ENCODE results near the gene VEPH1.

VEPH1 gene

DNA sequence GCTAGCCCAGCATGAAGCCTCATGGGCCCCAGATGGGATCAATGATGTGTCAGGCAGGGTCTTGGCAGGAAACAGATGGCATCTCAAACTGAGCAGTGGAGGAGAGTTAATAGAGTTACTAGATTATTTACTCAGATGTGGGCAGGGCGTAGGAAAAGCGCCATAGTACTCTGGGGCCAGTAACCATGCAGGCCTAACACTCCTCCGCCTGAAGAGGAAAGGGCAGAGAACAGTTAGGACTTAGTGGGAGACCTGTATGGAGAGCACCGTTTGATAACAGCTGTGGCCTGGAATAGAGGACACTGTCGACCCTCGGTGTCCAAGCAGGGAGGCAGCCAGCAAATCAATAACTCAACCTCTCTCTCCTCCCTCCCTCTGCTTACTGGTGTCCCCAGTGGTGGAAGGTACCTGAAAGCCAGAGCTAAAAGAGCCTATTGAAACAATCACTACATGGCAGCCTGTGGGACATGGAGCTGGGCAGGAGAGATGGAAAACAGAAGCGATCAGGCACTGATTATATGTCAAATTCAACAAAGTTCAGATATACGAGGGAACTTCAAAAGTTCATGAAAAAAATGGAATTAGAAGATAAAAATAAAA is 231.8 kb downstream of the VEPH1 start:
- no peak for DNase-seq (ENCODE audit: low read depth in 1 of 2, low spot score in 1 of 2)

DNA sequence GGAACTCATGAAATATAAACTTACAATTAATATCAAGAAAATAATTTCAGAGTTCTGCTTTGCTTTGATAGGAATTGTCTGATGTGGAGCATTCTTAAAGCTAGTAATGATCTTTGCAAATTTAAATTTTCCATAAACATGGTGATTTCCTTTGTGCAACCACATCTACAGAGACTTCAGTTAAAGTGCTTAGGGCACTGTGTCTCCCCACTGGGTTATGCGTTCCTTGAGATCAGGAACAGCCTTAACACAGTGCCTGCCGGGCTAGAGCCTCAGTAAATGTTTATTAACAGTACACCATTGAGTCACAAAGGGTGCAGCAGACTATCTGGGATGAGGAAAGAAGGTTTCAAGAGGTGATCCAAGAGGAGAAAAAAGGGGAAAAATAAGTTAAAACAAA is 235.2 kb downstream of the VEPH1 start:
- DNase-seq (ENCODE audit: low read depth in 1 of 2, low spot score in 1 of 2) = no peak

DNA sequence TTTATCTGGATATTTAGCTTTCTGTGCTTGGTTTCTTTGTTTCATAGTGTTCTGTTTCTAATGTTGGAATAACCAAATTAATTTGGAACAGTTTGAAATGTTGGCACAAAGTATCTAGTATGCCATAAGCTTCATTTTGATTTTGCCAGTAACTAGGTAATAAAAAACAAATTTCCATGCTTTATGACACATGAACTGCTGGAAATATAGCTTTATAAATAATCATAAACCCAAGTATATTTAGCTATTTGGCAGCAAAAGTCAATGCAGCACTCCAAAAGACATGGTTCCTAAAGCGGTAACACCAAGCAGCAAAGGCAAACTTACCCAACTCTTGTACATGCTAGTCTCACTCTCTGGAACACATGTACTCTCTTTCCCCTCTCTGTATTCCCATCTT is 237.3 kb downstream of the VEPH1 start:
- DNase-seq (ENCODE audit: low read depth in 1 of 2, low spot score in 1 of 2) = no peak

DNA sequence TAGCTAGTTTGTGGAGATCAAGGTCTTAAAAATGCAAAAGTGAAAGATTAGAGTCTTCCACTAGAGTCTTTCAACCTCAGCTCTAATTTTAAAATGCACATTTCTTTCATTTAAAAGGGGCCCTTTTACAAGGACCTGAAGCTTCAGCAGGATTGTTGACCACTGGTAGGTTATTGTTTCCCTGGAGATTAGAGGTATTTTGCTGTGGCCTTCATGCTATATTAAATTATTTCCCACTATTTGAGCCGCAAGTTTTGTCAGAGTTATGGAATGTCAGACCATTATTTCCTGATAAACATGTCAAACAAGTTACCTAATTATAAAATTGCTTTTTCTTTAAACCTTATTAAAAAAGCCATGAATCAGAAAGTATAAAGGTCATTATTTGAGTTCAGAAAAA is 240.2 kb downstream of the VEPH1 start:
- DNase-seq (ENCODE audit: low read depth in 1 of 2, low spot score in 1 of 2) = no peak

DNA sequence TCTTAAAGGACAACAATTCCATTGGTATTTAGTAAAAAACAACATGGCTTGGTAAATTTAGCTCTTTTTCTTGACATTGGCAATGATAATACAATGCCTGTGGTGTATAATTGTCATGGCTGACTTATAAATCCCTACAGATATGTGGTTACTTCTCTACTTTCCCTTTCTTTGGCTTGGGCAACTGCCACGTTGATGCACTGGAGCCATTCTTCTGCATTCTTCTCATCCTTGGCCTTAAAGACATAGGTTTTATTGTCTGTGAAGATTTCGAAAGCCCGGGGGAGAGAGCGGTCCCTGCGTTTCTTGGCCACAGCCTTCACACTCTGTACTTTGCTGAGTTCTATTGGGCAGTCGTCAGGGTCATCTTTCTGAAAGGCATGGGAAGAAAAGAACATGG is 242.2 kb downstream of the VEPH1 start:
- DNase-seq (ENCODE audit: low read depth in 1 of 2, low spot score in 1 of 2) = no peak

DNA sequence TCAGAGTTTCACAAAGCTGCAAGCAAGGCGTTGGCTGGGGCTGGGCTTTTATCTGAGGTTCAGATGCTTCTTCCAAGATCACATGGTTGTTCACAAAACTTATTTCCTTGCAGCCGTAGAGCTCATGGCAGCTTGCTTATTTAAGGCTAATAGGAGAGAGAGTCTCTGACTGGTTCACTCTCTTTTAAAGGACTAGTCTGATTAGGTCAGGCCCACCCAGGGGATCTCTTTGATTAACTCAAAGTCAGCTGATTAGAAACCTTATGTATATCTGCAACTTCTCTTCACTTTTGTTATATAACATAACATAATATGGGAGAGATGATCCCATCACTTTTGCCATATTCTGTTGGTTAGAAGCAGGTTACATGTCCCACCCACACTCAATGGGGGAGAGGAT is 243.4 kb downstream of the VEPH1 start:
- no peak for DNase-seq (ENCODE audit: low read depth in 1 of 2, low spot score in 1 of 2)

DNA sequence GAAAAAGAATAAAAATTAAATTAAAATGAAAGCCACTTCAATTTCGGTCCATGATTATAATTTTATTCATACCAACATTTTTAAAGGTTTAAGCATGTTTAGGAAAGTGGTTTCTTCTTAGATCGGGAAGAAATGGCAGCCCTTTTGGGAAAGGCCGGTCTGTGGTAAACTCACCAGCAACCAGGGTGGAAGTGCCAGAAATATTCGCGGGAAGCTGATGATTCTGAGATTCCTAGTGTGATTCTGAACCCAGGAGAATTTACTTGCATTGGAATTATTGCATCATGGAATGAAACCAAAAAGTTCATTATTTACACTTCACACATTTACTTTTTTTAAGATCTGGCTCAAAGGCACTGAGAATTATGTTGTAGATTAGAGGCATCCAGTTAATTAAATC is 246.1 kb downstream of the VEPH1 start:
- no peak for DNase-seq (ENCODE audit: low read depth in 1 of 2, low spot score in 1 of 2)

DNA sequence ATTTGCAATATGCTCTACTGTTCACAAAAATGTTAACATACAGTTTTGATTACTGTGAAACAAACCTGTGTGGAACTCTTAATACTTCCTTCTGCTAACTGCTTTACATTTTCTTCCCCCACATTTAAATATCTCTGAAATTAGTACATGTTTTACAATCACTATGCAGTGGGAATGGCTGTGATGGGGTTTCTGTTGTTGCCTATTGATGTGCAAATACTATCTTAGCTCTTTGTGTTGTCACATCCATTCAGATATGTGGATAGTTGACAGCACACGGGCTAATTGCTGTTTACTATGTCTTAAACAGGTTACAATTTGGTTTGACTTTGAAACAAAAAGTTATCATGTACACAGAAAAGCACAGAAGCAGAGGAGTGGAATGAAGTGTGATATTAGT is 247.4 kb downstream of the VEPH1 start:
- DNase-seq (ENCODE audit: low read depth in 1 of 2, low spot score in 1 of 2) = no peak

DNA sequence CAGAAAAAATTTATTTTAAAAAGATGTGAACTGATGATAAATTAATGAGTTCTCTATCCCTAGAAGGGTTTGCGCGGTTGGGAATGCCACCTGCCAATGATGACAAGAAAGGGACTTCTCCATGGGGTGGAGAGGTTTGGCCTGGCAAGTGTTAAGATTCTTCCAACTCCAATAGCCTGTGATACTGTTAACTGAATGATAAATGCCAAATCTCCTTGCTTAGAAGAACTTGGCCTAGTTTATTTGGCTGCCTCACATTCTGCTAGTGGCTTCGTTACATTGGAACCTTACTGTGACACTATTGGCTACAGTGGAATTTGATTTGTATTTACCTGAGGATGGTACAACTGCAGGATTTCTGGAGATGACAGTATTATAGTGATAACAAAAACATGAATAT is 251.5 kb downstream of the VEPH1 start:
- no peak for DNase-seq (ENCODE audit: low read depth in 1 of 2, low spot score in 1 of 2)

DNA sequence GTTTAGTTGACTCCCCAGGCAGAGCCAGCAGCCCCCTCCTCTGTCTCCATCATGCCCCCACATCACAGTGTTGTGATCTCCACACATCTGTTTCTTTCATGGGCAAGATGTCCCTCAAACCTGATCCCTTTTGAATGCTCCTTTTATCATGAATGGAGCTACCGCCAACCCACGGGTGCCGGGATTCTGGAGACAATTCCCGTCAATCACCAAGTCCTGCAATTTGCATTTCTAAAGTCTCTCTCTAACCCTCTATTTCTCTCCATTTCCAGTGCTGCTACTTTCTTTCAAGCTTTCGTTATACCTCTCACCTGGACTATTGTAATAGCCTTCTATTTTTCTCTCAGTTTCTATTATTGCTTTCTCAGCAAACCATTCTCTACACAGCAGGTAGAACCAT is 253.6 kb downstream of the VEPH1 start:
- DNase-seq (ENCODE audit: low read depth in 1 of 2, low spot score in 1 of 2) = no peak

DNA sequence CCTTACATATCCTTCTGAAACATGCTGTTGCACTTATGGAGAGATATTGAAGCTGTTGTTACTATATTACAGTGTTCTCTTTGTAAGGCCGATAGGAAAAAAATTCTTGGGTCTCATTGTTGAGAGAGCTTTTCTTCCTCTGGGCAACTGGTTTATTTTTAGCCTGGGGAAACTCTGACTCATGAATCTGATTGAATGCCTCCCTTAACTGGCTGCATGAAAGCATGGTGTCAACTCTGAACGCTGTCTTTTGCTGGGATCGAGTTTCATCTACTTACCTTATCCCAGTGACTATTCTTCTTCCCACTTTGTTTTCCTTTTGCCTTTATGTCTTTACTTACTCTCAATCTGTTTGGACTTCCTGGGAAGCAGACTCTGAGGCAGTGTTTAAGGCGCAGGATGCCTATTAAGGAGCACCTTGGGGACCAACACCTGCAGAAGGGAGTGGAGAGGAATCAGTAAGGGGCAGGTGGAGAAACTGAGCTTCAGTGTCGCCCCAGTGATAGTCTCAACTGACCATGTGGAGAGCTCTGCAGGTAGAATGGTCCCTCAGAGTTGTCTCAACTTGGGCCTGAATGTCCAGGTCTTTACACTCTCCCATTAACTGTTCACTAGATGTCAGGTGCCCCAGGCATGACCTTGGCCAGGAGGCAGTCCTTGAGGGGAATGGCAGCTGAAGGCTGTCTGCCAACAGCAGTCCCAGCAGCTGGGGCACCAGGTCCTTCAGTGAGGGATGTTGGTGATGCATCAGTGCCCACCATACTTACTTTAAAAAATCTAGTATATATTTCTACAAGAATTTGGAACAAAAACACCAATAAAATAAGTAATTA is 254.4 kb downstream of the VEPH1 start:
- no peak for DNase-seq (ENCODE audit: low read depth in 1 of 2, low spot score in 1 of 2)

DNA sequence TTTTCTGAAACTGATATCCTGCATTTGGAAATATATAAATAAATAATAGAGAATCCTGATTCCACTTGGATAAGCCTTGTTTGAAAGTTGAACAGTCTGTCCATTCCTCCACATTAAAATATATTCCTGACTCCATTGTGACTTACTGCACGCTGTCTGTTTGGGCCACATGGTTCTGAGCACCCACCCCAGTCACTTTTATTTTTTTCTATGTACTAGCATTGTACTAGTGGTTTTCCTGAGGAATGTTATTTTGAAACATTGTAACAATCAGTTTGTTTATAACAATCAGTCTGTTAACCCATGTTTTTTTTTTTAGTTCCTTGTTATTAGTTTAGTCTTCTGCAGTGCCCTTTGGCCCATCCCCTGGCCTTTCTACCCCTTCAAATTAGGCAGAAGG is 255.8 kb downstream of the VEPH1 start:
- no peak for DNase-seq (ENCODE audit: low read depth in 1 of 2, low spot score in 1 of 2)

DNA sequence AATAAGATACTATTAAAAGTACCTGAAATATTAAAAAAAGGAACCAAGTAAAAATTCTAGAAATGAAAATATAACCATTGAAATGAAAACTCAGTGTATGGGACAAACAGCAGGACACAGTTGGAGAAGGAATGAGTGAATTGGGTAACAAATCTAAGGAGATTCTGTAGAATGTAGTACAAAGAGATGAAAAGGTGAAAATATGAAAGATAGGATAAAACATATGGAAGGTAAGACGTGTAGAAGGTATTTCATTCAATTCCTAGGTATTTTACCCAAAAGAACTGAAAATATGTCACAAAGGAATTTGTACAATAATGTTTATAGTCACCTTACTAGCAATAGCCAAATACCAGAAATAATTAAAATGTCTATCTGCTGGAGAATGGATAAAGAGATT is 260.4 kb downstream of the VEPH1 start:
- no peak for DNase-seq (ENCODE audit: low read depth in 1 of 2, low spot score in 1 of 2)

DNA sequence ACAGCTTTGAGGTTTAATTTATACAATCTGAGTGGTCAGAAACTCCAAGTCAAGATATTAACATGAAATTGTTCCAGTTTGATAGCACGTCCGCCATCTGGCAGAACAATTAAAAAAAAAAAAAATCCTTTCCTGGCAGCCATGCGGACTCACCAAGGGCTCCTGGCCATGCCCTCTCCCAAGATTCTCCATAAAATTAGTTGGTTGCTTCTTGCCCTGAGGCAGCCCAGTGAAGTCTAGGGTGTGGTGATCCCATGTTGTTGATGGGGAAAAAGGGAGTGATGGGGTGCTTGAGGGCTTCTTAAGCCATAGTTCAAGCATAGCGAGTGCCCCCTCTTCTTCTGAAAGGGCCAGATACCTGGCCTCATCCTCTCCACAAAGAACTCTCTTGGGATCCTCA is 261.6 kb downstream of the VEPH1 start:
- DNase-seq (ENCODE audit: low read depth in 1 of 2, low spot score in 1 of 2) = no peak

DNA sequence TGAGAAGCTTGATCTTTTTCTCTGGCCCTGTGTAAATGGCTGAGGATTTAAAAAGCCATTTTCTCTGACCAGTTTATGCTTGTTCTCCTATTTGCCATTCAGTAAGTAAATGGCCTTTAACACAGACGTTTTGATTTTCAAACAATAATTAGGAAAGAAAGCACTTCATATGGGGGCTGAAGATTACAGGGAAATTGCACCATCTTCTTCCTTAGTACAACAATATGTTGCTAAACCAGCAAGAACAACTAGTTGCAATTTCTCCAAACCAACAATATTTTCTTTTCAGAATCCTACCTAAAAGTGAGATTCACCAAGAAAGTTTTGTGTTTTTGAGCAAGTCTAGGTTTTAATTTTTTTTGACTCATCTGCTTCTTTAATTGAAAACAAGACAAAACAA is 262.8 kb downstream of the VEPH1 start:
- DNase-seq (ENCODE audit: low read depth in 1 of 2, low spot score in 1 of 2) = no peak

DNA sequence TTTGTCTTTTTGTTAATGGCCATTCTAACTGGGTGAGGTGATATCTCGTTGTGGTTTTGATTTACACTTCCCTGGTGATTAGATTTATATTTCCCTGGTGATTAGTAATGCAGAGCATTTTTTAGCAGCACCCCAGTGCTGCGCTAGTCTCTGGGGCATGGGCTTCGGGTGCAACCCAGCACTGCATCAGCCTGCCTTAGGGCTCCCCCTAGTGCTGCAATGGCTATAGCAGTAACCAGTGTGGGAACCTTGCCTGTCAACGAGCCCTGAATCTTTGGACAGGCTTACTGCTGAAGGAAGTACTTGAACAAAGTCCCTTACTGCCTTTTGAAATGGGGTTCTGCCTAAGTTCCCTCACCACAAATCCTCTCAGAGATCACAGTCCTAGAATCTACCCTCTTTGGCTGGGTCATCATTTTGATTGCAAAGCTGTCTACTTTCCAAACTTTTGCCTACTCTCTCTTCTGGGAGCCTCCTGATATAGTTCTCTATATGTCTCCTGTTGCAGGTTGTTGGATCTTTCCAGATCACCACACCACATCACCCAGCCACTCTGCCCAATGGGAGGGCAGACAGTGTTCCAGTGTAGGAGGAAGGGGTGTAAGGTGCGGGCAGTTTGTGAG is 264.0 kb downstream of the VEPH1 start:
- peak; percentile 23 to 51 for DNase-seq (ENCODE audit: low read depth in 1 of 2, low spot score in 1 of 2)

DNA sequence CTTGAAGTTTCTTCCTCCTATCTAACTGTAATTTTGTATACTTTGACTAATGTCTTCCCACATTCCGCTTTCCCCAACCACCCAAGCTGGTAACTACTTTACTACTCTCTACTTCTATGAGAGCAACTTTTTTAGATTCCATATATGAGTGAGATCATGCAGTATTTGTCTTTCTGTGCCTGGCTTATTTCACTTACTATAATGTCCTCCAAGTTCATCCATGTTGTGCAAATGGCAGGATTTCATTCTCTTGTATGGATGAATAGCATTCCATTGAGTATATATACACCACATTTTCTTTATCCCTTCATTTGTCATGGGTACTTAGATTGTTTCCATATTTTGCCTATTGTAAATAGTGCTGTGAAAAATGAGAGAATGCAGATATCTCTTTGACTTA is 264.8 kb downstream of the VEPH1 start:
- no peak for DNase-seq (ENCODE audit: low read depth in 1 of 2, low spot score in 1 of 2)

DNA sequence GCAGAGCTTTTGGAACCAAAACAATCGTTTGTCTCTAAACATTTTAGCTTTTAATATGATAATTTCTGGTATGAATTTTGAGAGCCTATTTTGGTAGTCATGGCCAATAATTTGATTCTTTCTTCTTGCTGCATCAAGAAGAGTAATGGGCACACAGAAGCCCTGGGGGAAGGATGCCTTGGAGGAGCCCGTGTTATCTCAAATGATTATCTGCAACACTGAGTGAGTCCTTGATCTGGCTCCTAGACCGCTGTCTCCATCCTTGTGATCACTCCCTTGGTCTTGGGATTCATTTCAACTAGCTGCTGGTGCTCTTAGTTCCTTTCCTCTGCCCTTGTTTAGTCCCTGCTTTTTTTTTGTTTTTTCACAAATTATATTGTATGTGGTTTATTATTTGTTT is 265.3 kb downstream of the VEPH1 start:
- DNase-seq (ENCODE audit: low read depth in 1 of 2, low spot score in 1 of 2) = no peak

DNA sequence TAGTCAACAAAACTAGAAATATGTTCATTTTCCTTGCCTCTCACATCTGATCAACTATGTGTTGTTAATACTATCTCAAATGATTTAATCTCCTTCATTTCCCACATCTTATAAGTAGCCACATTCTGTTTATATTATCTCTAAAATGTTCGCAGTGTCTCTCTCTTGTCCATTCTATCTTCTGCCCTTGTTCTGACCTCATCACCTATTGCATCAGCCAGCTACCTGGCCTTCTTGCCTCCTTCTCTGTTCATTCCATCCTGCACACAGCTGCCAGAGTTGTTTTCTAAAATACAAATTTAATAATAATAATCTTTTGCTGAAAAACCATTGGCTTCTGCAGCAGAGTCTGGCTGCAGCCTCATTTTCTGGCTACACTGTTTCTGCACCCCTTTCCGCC is 267.9 kb downstream of the VEPH1 start:
- DNase-seq (ENCODE audit: low read depth in 1 of 2, low spot score in 1 of 2) = no peak

DNA sequence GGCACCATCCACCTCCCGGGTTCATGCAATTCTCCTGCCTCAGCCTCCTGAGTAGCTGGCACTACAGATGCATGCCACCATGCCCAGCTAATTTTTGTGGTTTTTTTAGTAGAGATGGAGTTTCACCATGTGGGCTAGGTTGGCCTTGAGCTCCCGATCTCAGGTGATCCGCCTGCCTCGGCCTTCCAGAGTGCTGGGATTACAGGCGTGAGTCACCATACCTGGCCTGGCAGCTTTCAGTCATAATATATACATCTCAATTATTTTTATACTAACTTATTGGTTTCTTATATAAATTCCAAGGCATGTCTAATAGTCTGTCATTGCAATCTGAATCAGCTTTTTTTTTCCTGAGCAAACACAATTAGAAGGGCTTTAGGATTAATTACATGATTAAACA is 269.3 kb downstream of the VEPH1 start:
- DNase-seq (ENCODE audit: low read depth in 1 of 2, low spot score in 1 of 2) = no peak

DNA sequence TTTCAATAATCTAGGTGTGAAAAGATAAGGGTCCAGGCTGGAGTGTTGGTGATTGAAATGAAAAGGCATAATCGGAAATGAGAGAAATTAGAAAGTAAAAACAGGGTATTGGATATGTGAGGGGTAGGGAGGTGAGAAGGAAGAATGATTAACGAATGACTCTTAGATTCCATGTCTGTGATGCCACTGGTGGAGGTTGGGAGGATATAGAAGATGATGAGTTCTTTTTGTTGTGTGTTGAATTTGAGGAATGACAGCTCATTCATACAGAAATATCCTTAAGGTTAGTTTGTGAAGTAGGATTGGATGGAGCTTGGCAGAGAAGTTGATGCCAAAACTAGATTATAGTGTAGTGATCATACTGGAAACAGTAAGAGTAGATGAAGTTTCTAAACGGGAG is 271.1 kb downstream of the VEPH1 start:
- no peak for DNase-seq (ENCODE audit: low read depth in 1 of 2, low spot score in 1 of 2)

DNA sequence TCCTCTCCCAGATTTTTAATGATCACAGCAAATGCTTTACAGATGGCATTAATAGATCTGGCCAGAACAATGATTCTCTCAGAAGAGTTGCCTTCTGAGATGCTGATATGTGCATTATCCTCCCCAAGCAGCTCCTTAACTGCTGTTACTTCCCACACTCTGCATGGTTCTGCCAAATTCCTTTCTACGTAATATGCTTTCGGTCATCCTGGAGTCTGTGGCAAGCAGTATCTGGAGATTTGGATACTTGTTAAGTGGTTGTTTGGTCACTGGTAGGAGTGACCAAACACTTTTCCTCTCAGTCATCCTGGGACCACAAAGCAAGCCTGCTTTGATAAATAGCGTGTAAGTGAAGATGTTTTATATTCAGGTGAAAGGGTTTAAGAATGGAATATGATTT is 272.1 kb downstream of the VEPH1 start:
- DNase-seq (ENCODE audit: low read depth in 1 of 2, low spot score in 1 of 2) = no peak

All from stimulated activated CD4-positive, alpha-beta T cell treated with anti-CD3 and anti-CD28 coated beads, Interleukin-15, amount 100 ng/mL, for 1 hour (primary cell).